ENCODE data around the gene FIBCD1. TPM values are rescaled to one million over a fixed set of nuclear protein-coding genes. Genes with fewer than 3 reads are reported as not detected.

FIBCD1 gene
- total RNA-seq, 2 donors from 2014 or later: 0.14 TPM; not detected in 1

- DNase-seq (ENCODE audit: low spot score): no peak
- intact Hi-C loops (cut with DNase I): loop anchor here in 1 of 2 donors (10.0 kb wide), 1 partner anchor 101 kb away; no protein-coding TSS in a partner anchor
Observed at GRCh38 chr9:130893341-130894101, 45.5 kb downstream of the FIBCD1 start.

DNA sequence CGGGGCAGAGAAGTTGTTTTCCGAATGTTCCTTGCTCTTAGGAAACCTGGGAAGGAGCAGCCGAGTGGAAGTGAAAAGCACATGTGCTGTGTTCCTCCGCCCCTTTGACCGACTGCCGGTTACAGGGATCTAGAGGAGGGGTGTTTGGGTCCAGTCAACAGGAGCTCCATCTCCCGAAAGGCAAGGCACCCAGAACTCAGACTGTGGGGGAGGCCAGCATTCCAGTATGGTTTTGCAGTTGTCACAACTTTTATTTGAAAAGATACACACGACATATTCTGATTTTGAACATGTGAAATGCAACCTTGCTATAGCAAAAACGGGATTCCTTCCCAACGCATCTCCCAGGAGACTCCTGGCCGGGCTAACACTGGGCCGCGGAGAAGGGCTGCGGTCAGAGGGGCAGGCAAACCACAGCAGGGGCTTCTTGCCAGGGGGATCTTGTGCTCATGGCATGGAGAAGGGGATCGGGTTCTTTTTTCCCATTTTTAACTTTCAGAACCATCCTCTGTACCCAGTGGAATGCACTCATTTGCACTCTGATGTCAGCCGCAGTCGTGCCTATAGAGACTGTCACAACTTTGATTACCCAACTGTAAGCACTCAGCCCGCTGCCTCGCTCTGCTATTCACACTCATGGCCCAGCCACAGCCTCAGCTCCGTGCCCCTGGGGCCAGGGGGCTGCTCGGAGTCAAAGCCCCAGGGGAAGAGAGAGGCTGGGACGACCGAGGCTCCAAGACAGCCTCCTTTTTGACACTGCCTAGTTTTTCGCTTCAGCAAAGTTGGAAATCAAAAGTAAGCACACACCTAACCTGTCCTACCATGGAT, 46.4 kb downstream of the FIBCD1 start:
- DNase-seq (ENCODE audit: low spot score): no peak
- intact Hi-C loops (cut with DNase I): loop anchor here in 1 of 2 donors (10.0 kb wide), 1 partner anchor 102 kb away; no protein-coding TSS in a partner anchor

DNA sequence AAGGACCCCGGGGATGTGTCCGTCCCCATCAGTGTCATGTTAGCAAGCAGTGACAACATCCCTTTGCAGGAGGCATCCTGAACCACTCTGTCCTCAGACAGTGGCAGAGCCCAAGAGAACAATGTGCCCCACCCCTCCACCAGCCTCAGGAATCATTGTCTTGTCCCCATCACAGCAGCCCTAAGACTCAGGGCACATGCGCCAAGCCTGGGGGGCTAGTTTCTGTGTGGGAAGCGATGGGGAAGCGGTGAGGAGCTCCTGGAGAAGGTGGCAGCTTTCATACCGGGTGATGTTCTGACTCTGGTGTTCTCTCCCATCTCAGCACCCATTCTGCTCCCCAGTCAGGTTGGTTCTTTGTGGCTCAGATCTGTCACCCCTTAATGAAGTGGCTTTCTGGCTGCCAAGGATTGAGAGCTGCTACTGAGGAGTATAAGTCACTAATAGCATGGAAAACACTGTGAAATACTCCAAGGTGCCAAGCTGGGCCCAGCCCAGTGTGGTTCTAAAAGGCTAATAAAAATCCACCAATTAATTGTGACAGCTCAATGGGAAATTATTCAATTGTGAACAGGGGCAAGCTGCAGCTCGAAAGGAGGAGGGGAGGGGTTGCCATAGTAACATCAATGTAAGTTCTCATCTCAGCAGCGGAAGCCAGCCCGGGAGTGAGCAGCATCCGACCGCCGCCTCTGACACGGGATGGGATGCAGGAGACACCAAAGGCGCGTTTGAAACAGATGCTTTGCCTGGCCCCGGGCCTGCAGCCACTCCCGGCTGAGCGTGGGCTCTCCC, 47.2 kb downstream of the FIBCD1 start:
- DNase-seq (ENCODE audit: low spot score): no peak
- intact Hi-C loops (cut with DNase I): loop anchor here in 1 of 2 donors (10.0 kb wide), 1 partner anchor 103 kb away; no protein-coding TSS in a partner anchor

GRCh38 chr9:130890870-130891687, 48.0 kb downstream of the FIBCD1 start:
- DNase-seq (ENCODE audit: low spot score): no peak
- intact Hi-C loops (cut with DNase I): loop anchor here in 1 of 2 donors (10.0 kb wide), 1 partner anchor 104 kb away; no protein-coding TSS in a partner anchor

- intact Hi-C loops (cut with DNase I): loop anchor here in 1 of 2 donors (10.0 kb wide), 1 partner anchor 105 kb away; no protein-coding TSS in a partner anchor
- DNase-seq (ENCODE audit: low spot score): no peak
Observed at GRCh38 chr9:130890124-130890523, 48.9 kb downstream of the FIBCD1 start.

DNA sequence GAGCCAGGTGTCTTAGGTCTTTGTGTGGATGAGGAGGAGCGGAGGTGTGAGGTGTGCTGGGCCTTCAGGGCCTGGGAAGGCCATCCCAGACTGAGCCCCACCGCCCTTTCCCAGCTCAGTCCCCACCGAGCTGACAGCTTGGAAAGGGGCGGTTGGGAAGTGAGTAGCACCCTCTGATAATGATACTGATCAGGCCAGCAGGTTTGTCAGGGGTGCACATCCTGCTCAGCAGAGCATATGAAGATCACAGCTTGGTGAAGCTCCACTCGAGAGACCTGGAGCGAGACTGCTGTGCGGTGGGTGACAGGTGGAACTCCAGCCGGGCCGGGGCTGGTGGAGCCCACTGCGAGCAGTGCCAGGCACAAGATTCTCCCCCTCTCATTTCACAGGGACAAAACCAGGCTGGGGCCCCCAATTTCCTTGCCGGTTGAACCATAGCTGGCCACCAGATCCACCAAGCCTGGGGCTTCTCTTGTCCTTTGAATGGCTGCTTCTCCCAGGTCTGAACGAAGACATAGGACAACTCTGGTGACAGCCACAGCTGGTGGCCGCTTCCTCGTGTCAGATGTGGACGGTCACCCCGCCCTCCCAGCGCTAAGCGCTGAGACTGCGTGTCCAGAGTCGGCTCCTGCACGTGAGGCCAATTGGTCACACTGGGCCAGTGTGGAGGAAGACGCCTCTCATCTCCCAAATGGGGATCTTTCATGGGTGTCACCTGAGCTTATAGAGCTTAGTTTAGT, 50.7 kb downstream of the FIBCD1 start:
- no peak for DNase-seq (ENCODE audit: low spot score)
- intact Hi-C loops (cut with DNase I): no loop called here

DNA sequence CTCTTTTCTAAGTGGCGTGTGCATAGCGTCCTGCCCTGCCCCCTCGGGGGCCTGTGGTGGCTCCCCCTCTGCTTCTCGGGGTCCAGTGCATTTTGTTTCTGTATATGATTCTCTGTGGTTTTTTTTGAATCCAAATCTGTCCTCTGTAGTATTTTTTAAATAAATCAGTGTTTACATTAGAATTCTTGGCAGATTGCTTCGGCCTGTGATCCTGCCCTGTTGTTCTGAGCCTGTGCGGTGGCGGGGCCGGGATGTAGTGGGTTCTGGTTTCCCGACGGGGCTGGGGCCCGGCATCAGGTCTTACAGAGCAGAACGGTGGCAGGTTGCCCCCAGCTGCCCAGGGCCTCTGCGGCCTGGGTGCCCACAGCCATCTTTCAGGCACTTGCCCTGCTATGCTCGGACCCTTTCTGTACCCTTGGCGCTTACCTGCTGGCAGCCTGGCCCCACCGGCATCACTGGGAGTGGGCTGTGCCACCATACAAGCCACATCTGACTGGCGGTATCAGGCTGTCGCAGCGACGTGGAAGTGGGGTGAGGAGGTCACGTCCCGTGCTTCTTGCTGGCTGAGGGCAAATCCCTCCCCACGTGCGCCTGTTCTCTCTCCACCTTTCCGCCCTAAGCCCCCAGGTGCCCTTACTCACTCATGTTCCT, 51.4 kb downstream of the FIBCD1 start:
- intact Hi-C loops (cut with DNase I): no loop called here
- no peak for DNase-seq (ENCODE audit: low spot score)

- intact Hi-C loops (cut with DNase I): no loop called here
- no peak for DNase-seq (ENCODE audit: low spot score)
Observed at GRCh38 chr9:130886981-130887380, 52.1 kb downstream of the FIBCD1 start.

DNA sequence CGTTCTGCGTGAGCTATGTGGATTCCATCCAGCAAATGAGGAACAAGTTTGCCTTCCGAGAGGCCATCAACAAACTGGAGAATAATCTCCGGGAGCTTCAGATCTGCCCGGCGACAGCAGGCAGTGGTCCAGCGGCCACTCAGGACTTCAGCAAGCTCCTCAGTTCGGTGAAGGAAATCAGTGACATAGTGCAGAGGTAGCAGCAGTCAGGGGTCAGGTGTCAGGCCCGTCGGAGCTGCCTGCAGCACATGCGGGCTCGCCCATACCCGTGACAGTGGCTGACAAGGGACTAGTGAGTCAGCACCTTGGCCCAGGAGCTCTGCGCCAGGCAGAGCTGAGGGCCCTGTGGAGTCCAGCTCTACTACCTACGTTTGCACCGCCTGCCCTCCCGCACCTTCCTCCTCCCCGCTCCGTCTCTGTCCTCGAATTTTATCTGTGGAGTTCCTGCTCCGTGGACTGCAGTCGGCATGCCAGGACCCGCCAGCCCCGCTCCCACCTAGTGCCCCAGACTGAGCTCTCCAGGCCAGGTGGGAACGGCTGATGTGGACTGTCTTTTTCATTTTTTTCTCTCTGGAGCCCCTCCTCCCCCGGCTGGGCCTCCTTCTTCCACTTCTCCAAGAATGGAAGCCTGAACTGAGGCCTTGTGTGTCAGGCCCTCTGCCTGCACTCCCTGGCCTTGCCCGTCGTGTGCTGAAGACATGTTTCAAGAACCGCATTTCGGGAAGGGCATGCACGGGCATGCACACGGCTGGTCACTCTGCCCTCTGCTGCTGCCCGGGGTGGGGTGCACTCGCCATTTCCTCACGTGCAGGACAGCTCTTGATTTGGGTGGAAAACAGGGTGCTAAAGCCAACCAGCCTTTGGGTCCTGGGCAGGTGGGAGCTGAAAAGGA, 53.3 kb downstream of the FIBCD1 start:
- no peak for DNase-seq (ENCODE audit: low spot score)
- intact Hi-C loops (cut with DNase I): no loop called here

GRCh38 chr9:130884542-130885483, 54.2 kb downstream of the FIBCD1 start:
- DNase-seq (ENCODE audit: low spot score): no peak
- intact Hi-C loops (cut with DNase I): no loop called here

DNA sequence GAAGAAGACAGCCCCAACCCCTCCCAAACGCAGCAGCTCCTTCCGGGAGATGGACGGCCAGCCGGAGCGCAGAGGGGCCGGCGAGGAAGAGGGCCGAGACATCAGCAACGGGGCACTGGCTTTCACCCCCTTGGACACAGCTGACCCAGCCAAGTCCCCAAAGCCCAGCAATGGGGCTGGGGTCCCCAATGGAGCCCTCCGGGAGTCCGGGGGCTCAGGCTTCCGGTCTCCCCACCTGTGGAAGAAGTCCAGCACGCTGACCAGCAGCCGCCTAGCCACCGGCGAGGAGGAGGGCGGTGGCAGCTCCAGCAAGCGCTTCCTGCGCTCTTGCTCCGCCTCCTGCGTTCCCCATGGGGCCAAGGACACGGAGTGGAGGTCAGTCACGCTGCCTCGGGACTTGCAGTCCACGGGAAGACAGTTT, 54.9 kb downstream of the FIBCD1 start:
- intact Hi-C loops (cut with DNase I): no loop called here
- no peak for DNase-seq (ENCODE audit: low spot score)

GRCh38 chr9:130883479-130883878, 55.6 kb downstream of the FIBCD1 start:
- DNase-seq (ENCODE audit: low spot score): no peak
- intact Hi-C loops (cut with DNase I): no loop called here

DNA sequence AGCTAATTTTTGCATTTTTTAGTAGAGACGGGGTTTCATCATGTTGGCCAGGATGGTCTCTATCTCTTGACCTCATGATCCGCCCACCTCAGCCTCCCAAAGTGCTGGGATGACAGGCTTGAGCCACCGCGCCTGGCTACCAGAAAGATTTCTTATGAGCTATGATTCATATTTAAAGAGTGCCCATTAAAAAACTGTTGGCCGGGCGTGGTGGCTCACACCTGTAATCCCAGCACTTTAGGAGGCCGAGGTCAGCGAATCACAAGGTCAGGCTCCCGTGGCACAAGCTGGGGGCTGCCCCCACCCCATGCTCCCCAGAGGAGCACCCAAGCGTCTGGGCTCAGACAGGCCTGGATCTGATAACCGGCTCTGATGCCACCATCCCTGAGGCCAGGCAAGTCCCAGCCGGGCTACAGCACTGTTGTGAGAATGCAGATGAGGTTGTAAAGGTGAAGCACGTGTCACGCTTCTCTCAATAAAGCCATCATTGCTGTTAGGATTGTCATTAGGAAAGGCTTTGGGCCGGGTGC, 56.3 kb downstream of the FIBCD1 start:
- intact Hi-C loops (cut with DNase I): loop anchor here in 1 of 2 donors (1.0 kb wide), 1 partner anchor 57 kb away; the partner anchor contains the start of gene FIBCD1
- DNase-seq (ENCODE audit: low spot score): no peak

DNA sequence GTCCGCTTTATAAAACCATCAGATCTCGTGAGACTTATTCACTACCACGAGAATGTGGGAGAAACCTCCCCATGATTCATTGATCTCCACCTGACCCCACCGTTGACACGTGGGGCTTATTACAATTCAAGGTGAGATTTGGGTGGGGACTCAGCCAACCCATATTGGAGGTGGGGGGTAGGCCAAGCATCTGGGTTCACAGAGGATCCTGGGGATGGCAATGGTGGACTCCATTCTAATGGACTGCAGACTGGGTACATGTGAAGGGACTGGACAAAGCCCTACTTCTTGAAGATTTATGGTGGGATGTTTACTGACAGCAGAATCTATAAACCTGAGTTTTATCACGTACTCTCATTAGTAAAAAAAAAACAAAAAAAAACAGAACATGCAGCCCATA, 57.5 kb downstream of the FIBCD1 start:
- intact Hi-C loops (cut with DNase I): no loop called here
- DNase-seq (ENCODE audit: low spot score): no peak

- DNase-seq (ENCODE audit: low spot score): no peak
- intact Hi-C loops (cut with DNase I): no loop called here
Observed at GRCh38 chr9:130880599-130881220, 58.3 kb downstream of the FIBCD1 start.

Data from posterior vena cava (tissue), 2 donors.